ENCODE results near the gene THRB.
A peak's percentile ranks its signal among the peaks of the same experiment; 100 is the strongest.

THRB gene

GRCh38 chr3:24523215-24523614, 28.6 kb upstream of the THRB start:
- no peak for TF ChIP-seq CTCF (IDR thresholded peaks at IDR 0.05; ENCODE audit: control extremely low read depth, extremely low read depth, low read depth, missing control alignments)
- no peak for DNase-seq (ENCODE audit: extremely low spot score)
- ChIA-PET POLR2A (no interaction called here), CTCF (no interaction called here)

- DNase-seq (ENCODE audit: extremely low spot score): no peak
- CTCF ChIA-PET: no interaction called here
- POLR2A ChIA-PET: no interaction called here
- no peak for TF ChIP-seq CTCF (IDR thresholded peaks at IDR 0.05; ENCODE audit: control extremely low read depth, extremely low read depth, low read depth, missing control alignments)
Measured at GRCh38 chr3:24522146-24522579, 27.5 kb upstream of the THRB start.

GRCh38 chr3:24521420-24522145, 26.9 kb upstream of the THRB start:
- no peak for DNase-seq (ENCODE audit: extremely low spot score)
- ChIA-PET CTCF (no interaction called here), POLR2A (no interaction called here)
- no peak for TF ChIP-seq CTCF (IDR thresholded peaks at IDR 0.05; ENCODE audit: control extremely low read depth, extremely low read depth, low read depth, missing control alignments)

- ChIA-PET POLR2A (no interaction called here), CTCF (no interaction called here)
- TF ChIP-seq CTCF (IDR thresholded peaks at IDR 0.05; ENCODE audit: control extremely low read depth, extremely low read depth, low read depth, missing control alignments): no peak
- DNase-seq (ENCODE audit: extremely low spot score): no peak
Measured at GRCh38 chr3:24520976-24521419, 26.3 kb upstream of the THRB start.

- CTCF ChIA-PET: no interaction called here
- DNase-seq (ENCODE audit: extremely low spot score): no peak
- POLR2A ChIA-PET: no interaction called here
- no peak for TF ChIP-seq CTCF (IDR thresholded peaks at IDR 0.05; ENCODE audit: control extremely low read depth, extremely low read depth, low read depth, missing control alignments)
Measured at GRCh38 chr3:24520101-24520495, 25.4 kb upstream of the THRB start.

- ChIA-PET CTCF (no interaction called here), POLR2A (no interaction called here)
- DNase-seq (ENCODE audit: extremely low spot score): peak; percentile 37
- no peak for TF ChIP-seq CTCF (IDR thresholded peaks at IDR 0.05; ENCODE audit: control extremely low read depth, extremely low read depth, low read depth, missing control alignments)
Measured at GRCh38 chr3:24519368-24520100, 24.9 kb upstream of the THRB start.
